ENCODE results near the gene UBE2S. TPM values are rescaled to one million over a fixed set of nuclear protein-coding genes. Genes with fewer than 3 reads are reported as not detected.

Gene UBE2S
- total RNA-seq, 1 experiment from 2014 or later: 393 TPM

DNA sequence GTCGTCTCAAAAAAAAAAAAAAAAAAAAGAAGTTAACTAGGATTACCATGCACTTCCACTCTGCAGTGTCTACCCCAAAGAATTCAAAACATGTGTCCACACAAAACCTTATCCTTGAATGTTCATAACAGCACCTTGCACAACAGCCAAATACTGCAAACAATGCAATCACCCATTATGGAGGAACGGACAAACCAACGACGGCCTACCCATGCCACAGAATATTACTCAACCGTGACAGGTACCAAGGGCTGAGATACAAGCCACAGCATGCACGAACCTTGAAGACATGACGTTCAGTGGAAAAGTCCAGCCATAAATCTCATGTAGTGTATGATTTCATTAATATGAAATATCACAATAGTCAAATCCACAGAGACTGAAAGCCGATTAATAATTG is 38.5 kb upstream of the UBE2S start:
- Histone ChIP-seq H2BK15ac (ENCODE audit: low read depth, low read length) (no peak overlapping the region), H2BK5ac (ENCODE audit: insufficient read length, low read length) (no peak overlapping the region), H3T11ph (ENCODE audit: low read length) (no peak overlapping the region), H3K79me2 (ENCODE audit: insufficient read depth, low read length) (no peaks in the 10 kb centered on the region), H2AFZ (ENCODE audit: low read length) (no peak overlapping the region), H3K56ac (ENCODE audit: insufficient read length, low read depth, low read length) (no peak overlapping the region), H4K20me1 (ENCODE audit: control insufficient read depth, insufficient read depth, insufficient read length) (no peaks in the 10 kb centered on the region), H2BK12ac (ENCODE audit: insufficient read length, low read depth, low read length) (no peak overlapping the region), H3K23ac (ENCODE audit: insufficient read length, low read depth, low read length) (no peak overlapping the region), H4K8ac (replicated peaks; ENCODE audit: insufficient read length, low read depth, low read length) (no peak overlapping the region), H3K4me2 (ENCODE audit: insufficient read depth, insufficient read length, low read length) (no peak overlapping the region), H3K79me1 (ENCODE audit: insufficient read depth, low read depth, low read length, poor library complexity, severe bottlenecking) (no peaks in the 10 kb centered on the region), H2AK5ac (ENCODE audit: insufficient read length, low read length) (no peak overlapping the region), H3K9me3 (ENCODE audit: control insufficient read depth, low read depth, low read length) (no peaks in the 10 kb centered on the region), H4K5ac (ENCODE audit: insufficient read length, low read depth, low read length) (no peak overlapping the region), H3K27ac (ENCODE audit: insufficient read length, low read depth, low read length) (no peak overlapping the region), H3K18ac (ENCODE audit: insufficient read length, low read depth, low read length) (no peak overlapping the region), H3K14ac (ENCODE audit: insufficient read depth, low read length) (no peak overlapping the region), H3K23me2 (ENCODE audit: insufficient read length, low read depth, low read length, poor library complexity, severe bottlenecking) (peaks cover 13% of the 10 kb centered on the region), H3K9ac (ENCODE audit: extremely low read depth, insufficient read length, low read length) (no peak overlapping the region), H3K27me3 (ENCODE audit: insufficient read depth, low read length) (peaks cover 67% of the 10 kb centered on the region), H2BK120ac (ENCODE audit: low read depth, low read length, poor library complexity, severe bottlenecking) (no peak overlapping the region), H3K4ac (ENCODE audit: low read depth, low read length) (no peak overlapping the region), H4K91ac (ENCODE audit: insufficient read length, low read depth, low read length) (no peak overlapping the region), H3K4me1 (ENCODE audit: insufficient read depth, low read length) (0 out of 2 replicates have a peak, but pooled peaks cover 2% of the 10 kb centered on the region), H2BK20ac (ENCODE audit: low read depth, low read length, poor library complexity, severe bottlenecking) (no peak overlapping the region)
- no CpG with 5 or more reads among the region's 8 CpGs for WGBS (ENCODE audit: extremely low coverage, insufficient read length, low lambda C conversion rate)
- no peaks in the 10 kb centered on the region; a peak in 1 of 7 replicates for H3K36me3 Mint-ChIP-seq (ENCODE audit: insufficient read depth in 1 of 3, low read depth in 3 of 3)
- DNase-seq: no peak
- H3K27me3 Mint-ChIP-seq (ENCODE audit: low read depth): peaks cover 21% of the 10 kb centered on the region
- no peak overlapping the region for H3K4me3 Mint-ChIP-seq
- TF ChIP-seq, protein P1, sequence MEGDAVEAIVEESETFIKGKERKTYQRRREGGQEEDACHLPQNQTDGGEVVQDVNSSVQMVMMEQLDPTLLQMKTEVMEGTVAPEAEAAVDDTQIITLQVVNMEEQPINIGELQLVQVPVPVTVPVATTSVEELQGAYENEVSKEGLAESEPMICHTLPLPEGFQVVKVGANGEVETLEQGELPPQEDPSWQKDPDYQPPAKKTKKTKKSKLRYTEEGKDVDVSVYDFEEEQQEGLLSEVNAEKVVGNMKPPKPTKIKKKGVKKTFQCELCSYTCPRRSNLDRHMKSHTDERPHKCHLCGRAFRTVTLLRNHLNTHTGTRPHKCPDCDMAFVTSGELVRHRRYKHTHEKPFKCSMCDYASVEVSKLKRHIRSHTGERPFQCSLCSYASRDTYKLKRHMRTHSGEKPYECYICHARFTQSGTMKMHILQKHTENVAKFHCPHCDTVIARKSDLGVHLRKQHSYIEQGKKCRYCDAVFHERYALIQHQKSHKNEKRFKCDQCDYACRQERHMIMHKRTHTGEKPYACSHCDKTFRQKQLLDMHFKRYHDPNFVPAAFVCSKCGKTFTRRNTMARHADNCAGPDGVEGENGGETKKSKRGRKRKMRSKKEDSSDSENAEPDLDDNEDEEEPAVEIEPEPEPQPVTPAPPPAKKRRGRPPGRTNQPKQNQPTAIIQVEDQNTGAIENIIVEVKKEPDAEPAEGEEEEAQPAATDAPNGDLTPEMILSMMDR (conservative IDR thresholded peaks at IDR 0.05): no peak
- peaks cover 0 to 2% of the 10 kb centered on the region in 2 experiments; a peak in 3 of 5 replicates for H3K9me3 Mint-ChIP-seq
- peaks cover 10 to 21% of the 10 kb centered on the region in 2 experiments for H3K4me1 Mint-ChIP-seq
- H3K27ac Mint-ChIP-seq: no peak overlapping the region
